Tibial nerve (tissue), 4 donors: ENCODE data around the gene PLAC9. TPM values are rescaled to one million over a fixed set of nuclear protein-coding genes. Genes with fewer than 3 reads are reported as not detected.
"Not testable (repeated sequence)": the region's sequence is repeated elsewhere in the genome, so short reads cannot be mapped to it uniquely, and the experiment has no call there.

Experiments used
- DNase-seq, 2 donors: peaks; one replicate each; pipeline ENCODE4 v3.0.0-alpha.2; 2019; ENCODE audit warnings: low spot score in 2 of 2
- H3K27ac ChIP-seq, 4 donors: fragments of 200-600 bp; sonication (generic) in 3 of 4; one replicate each; pipeline ENCODE4 v1.5.1; 2017 to 2019; ENCODE audit warnings: mild to moderate bottlenecking in 1 of 4
- H3K27me3 ChIP-seq, 2 donors: fragments of 200-600 bp; sonication (generic) in 1 of 2; one replicate each; pipeline versions ENCODE4 v1.5.1 to v1.6.0; 2017 to 2019
- H3K36me3 ChIP-seq, 3 donors: fragments of 200-600 bp; sonication (generic); one replicate each; pipeline ENCODE4 v1.5.1; 2018 to 2019
- H3K4me1 ChIP-seq, 4 donors: fragments of 200-600 bp; sonication (generic) in 3 of 4; one replicate each; pipeline ENCODE4 v1.5.1; 2017 to 2019
- H3K4me3 ChIP-seq, 4 donors: fragments of 200-600 bp; sonication (generic) in 3 of 4; one replicate each; pipeline ENCODE4 v1.5.1; 2017 to 2019; ENCODE audit warnings: mild to moderate bottlenecking in 1 of 4, moderate library complexity in 1 of 4
- H3K9me3 ChIP-seq, 4 donors: fragments of 200-600 bp; sonication (generic) in 3 of 4; one replicate each; pipeline ENCODE4 v1.5.1; 2017 to 2019
- CTCF ChIP-seq, 5 experiments: fragments of 200-600 bp in 3 of 5; fragments of 450-650 bp in 2 of 5; sonication (generic) in 3 of 5; IDR thresholded peaks; one replicate each; pipeline ENCODE4 v1.5.1; 2016 to 2019; ENCODE audit warnings: antibody characterized with exemption in 5 of 5, mild to moderate bottlenecking in 3 of 5, moderate library complexity in 2 of 5
- EP300 ChIP-seq, 2 donors: sonication (generic); formaldehyde crosslinking; IDR thresholded peaks; one replicate each; pipeline ENCODE4 v1.6.1; 2017; ENCODE audit warnings: antibody characterized with exemption in 2 of 2, mild to moderate bottlenecking in 1 of 2
- POLR2A ChIP-seq, 2 donors: fragments of 450-650 bp; IDR thresholded peaks; one replicate each; pipeline ENCODE4 v1.6.1; 2017; ENCODE audit warnings: antibody characterized with exemption in 2 of 2, mild to moderate bottlenecking in 2 of 2, moderate library complexity in 2 of 2
- WGBS, 2 donors: methylation state at CpG; one replicate each; pipeline ENCODE4 v1.1.5; 2018; 5-methylcytosine and 5-hydroxymethylcytosine counted together
- total RNA-seq, 4 donors: library from RNA; depleted of rRNA; stranded (reverse); fragments of >200 nt; gene quantifications; one replicate each; pipeline ENCODE4 v1.1.0, GENCODE V29; 2016

The PLAC9 gene
- total RNA-seq, 4 donors from 2014 or later, result 63.3 to 199 (median 140) TPM

DNA sequence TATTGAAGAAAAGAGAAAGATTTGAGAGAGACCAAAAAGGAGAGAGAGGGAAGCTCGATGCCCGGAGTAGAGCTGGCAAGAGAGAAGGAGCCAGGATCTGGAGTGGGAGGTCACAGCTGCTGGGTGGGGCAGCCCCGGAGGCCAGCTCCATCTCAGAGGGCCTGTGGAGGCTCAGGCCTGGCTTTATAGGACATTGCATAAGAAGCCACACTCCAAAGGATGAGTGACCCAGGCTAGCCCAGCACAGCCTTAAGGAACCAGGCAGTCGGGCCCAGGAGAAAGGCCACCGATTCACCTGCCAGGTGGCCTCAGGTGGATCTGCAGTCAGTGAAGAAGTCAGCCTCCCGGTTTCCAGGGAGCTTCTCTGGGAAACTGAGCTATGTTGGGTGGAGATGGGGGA lies 676 bp downstream of the PLAC9 start:
- Histone ChIP-seq H3K9me3 (no peaks in the 10 kb centered on the region), H3K27ac (peak overlapping the region; percentile 50 to 90 (median 77)), H3K27me3 (no peaks in the 10 kb centered on the region), H3K4me1 (peaks cover 0 to 52% (median 9%) of the 10 kb centered on the region in 4 donors), H3K36me3 (no peaks in the 10 kb centered on the region), H3K4me3 (peak overlapping the region; percentile 37 to 61 (median 46))
- TF ChIP-seq EP300 (IDR thresholded peaks at IDR 0.05) (peak in 1 of 2 donors; percentile 36), POLR2A (IDR thresholded peaks at IDR 0.05) (peak in 1 of 2 donors; percentile 32), CTCF (IDR thresholded peaks at IDR 0.05) (no peak)
- 27 to 28% methylated on average over 6 of the region's 6 CpGs for WGBS, 2 donors
- DNase-seq, result peak in 1 of 2 donors; percentile 54

DNA sequence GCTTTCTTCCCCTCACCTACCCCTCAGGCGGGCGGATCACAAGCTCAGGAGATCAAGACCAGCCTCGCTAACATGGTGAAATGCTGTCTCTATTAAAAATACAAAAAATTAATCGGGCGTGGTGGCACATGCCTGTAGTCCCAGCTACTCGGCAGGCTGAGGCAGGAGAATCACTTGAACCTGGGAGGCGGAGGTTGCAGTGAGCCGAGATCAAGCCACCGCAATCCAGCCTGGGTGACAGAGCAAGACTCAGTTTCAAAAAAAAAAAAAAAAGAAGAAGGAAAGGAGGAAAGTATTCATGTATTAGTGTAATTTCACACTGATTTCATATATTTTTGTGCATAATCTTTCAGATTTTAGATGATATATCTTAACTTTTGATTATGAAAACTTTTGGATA lies 1.2 kb downstream of the PLAC9 start:
- Histone ChIP-seq H3K27ac (peak overlapping the region; percentile 50 to 90 (median 77)), H3K4me1 (peaks cover 0 to 57% (median 9%) of the 10 kb centered on the region in 4 donors), H3K4me3 (peak overlapping the region; percentile 37 to 61 (median 46))
- 58 to 74% methylated on average over 9 of the region's 9 CpGs for WGBS, 2 donors
- H3K9me3 ChIP-seq, H3K27me3 ChIP-seq, DNase-seq, H3K36me3 ChIP-seq: not testable (repeated sequence)

DNA sequence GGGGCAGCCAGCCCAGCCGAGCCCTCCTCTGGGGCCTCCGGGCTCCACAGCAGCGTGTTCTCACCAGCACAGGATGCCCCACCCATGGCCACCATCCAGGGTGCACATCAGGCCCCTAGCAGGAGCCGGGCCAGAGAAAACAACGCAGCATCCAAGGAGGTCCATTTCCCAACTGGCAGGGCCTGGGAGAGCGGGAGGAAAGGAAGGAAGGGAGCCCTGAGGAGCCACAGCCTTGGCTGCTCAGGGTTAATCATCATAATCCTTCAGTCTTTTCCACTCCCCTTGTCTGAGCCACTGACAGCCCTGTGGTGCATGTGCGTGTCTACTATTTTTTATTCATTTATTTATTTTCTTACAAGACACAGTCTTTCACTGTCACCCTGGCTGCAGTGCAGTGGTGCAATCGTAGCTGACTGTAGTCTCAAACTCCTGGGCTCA lies 3.6 kb downstream of the PLAC9 start:
- Histone ChIP-seq H3K9me3 (no peaks in the 10 kb centered on the region), H3K4me3 (no peak overlapping the region), H3K27me3 (no peaks in the 10 kb centered on the region), H3K4me1 (peaks cover 0 to 61% (median 9%) of the 10 kb centered on the region in 4 donors), H3K27ac (peak overlapping the region in 3 of 4 donors; percentile 67 to 90 (median 85)), H3K36me3 (no peaks in the 10 kb centered on the region)
- DNase-seq, result peak; percentile 87 to 95
- no peak for TF ChIP-seq POLR2A (IDR thresholded peaks at IDR 0.05)
- no peak for TF ChIP-seq CTCF (IDR thresholded peaks at IDR 0.05)
- peak in 1 of 2 donors; percentile 82 for TF ChIP-seq EP300 (IDR thresholded peaks at IDR 0.05)
- WGBS, 2 donors, result 21 to 55% methylated on average over 8 of the region's 8 CpGs

GRCh38 chr10:80137031-80137862 lies 4.7 kb downstream of the PLAC9 start:
- TF ChIP-seq POLR2A (IDR thresholded peaks at IDR 0.05) (no peak), EP300 (IDR thresholded peaks at IDR 0.05) (peak in 1 of 2 donors; percentile 46), CTCF (IDR thresholded peaks at IDR 0.05) (no peak)
- H3K4me3 ChIP-seq, result peak overlapping the region in 1 of 4 donors; percentile 5
- H3K27me3 ChIP-seq, result no peaks in the 10 kb centered on the region
- H3K36me3 ChIP-seq, result no peaks in the 10 kb centered on the region
- H3K27ac ChIP-seq, result peak overlapping the region; percentile 59 to 90 (median 74)
- H3K4me1 ChIP-seq, result peaks cover 0 to 66% (median 9%) of the 10 kb centered on the region in 4 donors
- H3K9me3 ChIP-seq, result no peaks in the 10 kb centered on the region
- peak; percentile 61 to 63 for DNase-seq
- WGBS, 2 donors, result 51 to 56% methylated on average over 14 of the region's 14 CpGs

GRCh38 chr10:80137920-80138319 lies 5.4 kb downstream of the PLAC9 start:
- Histone ChIP-seq H3K27ac (peak overlapping the region in 3 of 4 donors; percentile 62 to 90 (median 85)), H3K9me3 (no peaks in the 10 kb centered on the region), H3K27me3 (no peaks in the 10 kb centered on the region), H3K36me3 (no peaks in the 10 kb centered on the region), H3K4me3 (no peak overlapping the region), H3K4me1 (peaks cover 0 to 64% (median 9%) of the 10 kb centered on the region in 4 donors)
- no peak for DNase-seq
- TF ChIP-seq POLR2A (IDR thresholded peaks at IDR 0.05) (no peak), EP300 (IDR thresholded peaks at IDR 0.05) (no peak), CTCF (IDR thresholded peaks at IDR 0.05) (no peak)
- 30 to 34% methylated on average over 4 of the region's 4 CpGs for WGBS, 2 donors
